WTC11 (cell line): ENCODE measurements around the gene CTDSP2.

ENCODE experiments used
- CBFB ChIP-seq: sonication (generic); formaldehyde crosslinking; IDR thresholded peaks from 2 replicates; pipeline ENCODE4 v1.8.1; 2022; ENCODE audit warnings: mild to moderate bottlenecking, low read depth, missing genetic modification reagents
- CREM ChIP-seq: sonication (generic); formaldehyde crosslinking; IDR thresholded peaks from 2 replicates; pipeline ENCODE4 v1.8.1; 2022; ENCODE audit warnings: mild to moderate bottlenecking, missing genetic modification reagents, moderate library complexity
- ELF4 ChIP-seq: sonication (generic); formaldehyde crosslinking; IDR thresholded peaks from 2 replicates; pipeline ENCODE4 v1.8.1; 2022; ENCODE audit warnings: low read depth, mild to moderate bottlenecking, moderate library complexity, missing genetic modification reagents
- KAT7 ChIP-seq: sonication (generic); formaldehyde crosslinking; IDR thresholded peaks from 2 replicates; pipeline ENCODE4 v1.8.1; 2023; ENCODE audit warnings: missing genetic modification reagents, mild to moderate bottlenecking, borderline replicate concordance
- ZBTB21 ChIP-seq: sonication (generic); formaldehyde crosslinking; IDR thresholded peaks from 2 replicates; pipeline ENCODE4 v1.8.1; 2023; ENCODE audit warnings: mild to moderate bottlenecking, missing genetic modification reagents, borderline replicate concordance
- TF ChIP-seq, protein P1 (sequence below): fragments of 200-600 bp; IDR thresholded peaks from 2 replicates; pipeline ENCODE4 v1.8.0; 2022; ENCODE audit warnings: antibody characterized with exemption
- TF ChIP-seq, protein P2 (sequence below): sonication (generic); formaldehyde crosslinking; IDR thresholded peaks from 2 replicates; pipeline ENCODE4 v1.8.1; 2023; ENCODE audit warnings: mild to moderate bottlenecking, missing genetic modification reagents, moderate library complexity
- TF ChIP-seq, protein P3 (sequence below): sonication (generic); formaldehyde crosslinking; IDR thresholded peaks from 2 replicates; pipeline ENCODE4 v1.8.1; 2023; ENCODE audit warnings: mild to moderate bottlenecking, missing genetic modification reagents, moderate library complexity
- TF ChIP-seq, protein P4 (sequence below): sonication (generic); formaldehyde crosslinking; IDR thresholded peaks from 2 replicates; pipeline ENCODE4 v1.8.0; 2022; ENCODE audit warnings: mild to moderate bottlenecking, missing genetic modification reagents
- TF ChIP-seq, protein P5 (sequence below): sonication (generic); formaldehyde crosslinking; IDR thresholded peaks from 2 replicates; pipeline ENCODE4 v1.8.0; 2023; ENCODE audit warnings: missing genetic modification reagents

DNA sequence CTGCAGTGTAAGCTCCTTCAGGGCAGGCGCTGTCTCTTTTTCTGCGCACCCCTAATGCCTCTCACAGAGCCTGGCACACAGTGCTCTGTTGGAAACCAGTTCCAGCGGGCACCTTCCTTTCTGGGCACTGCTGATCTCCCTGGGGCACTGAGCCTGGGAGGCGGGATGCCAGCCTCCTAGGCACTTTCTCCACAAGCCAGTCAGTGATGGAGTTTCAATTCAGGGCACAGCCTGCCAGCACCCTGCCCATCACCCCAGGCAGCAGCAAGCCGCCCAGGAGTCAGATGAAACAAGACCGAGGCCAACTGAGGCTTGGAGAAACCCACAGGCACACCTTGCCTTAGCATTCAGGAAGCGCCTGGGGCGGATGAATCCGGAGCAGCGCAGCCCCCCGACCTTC lies 5.7 kb upstream of the CTDSP2 start:
- TF ChIP-seq, protein P1, sequence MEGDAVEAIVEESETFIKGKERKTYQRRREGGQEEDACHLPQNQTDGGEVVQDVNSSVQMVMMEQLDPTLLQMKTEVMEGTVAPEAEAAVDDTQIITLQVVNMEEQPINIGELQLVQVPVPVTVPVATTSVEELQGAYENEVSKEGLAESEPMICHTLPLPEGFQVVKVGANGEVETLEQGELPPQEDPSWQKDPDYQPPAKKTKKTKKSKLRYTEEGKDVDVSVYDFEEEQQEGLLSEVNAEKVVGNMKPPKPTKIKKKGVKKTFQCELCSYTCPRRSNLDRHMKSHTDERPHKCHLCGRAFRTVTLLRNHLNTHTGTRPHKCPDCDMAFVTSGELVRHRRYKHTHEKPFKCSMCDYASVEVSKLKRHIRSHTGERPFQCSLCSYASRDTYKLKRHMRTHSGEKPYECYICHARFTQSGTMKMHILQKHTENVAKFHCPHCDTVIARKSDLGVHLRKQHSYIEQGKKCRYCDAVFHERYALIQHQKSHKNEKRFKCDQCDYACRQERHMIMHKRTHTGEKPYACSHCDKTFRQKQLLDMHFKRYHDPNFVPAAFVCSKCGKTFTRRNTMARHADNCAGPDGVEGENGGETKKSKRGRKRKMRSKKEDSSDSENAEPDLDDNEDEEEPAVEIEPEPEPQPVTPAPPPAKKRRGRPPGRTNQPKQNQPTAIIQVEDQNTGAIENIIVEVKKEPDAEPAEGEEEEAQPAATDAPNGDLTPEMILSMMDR, result no peak
- TF ChIP-seq, protein P2, sequence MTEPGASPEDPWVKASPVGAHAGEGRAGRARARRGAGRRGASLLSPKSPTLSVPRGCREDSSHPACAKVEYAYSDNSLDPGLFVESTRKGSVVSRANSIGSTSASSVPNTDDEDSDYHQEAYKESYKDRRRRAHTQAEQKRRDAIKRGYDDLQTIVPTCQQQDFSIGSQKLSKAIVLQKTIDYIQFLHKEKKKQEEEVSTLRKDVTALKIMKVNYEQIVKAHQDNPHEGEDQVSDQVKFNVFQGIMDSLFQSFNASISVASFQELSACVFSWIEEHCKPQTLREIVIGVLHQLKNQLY (CRISPR knock-in tag), result no peak
- no peak for TF ChIP-seq ELF4 (CRISPR knock-in tag)
- TF ChIP-seq KAT7 (CRISPR knock-in tag), result no peak
- TF ChIP-seq, protein P3, sequence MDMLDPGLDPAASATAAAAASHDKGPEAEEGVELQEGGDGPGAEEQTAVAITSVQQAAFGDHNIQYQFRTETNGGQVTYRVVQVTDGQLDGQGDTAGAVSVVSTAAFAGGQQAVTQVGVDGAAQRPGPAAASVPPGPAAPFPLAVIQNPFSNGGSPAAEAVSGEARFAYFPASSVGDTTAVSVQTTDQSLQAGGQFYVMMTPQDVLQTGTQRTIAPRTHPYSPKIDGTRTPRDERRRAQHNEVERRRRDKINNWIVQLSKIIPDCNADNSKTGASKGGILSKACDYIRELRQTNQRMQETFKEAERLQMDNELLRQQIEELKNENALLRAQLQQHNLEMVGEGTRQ (CRISPR knock-in tag), result no peak
- TF ChIP-seq CBFB (CRISPR knock-in tag), result no peak
- TF ChIP-seq ZBTB21 (CRISPR knock-in tag), result no peak
- TF ChIP-seq, protein P4, sequence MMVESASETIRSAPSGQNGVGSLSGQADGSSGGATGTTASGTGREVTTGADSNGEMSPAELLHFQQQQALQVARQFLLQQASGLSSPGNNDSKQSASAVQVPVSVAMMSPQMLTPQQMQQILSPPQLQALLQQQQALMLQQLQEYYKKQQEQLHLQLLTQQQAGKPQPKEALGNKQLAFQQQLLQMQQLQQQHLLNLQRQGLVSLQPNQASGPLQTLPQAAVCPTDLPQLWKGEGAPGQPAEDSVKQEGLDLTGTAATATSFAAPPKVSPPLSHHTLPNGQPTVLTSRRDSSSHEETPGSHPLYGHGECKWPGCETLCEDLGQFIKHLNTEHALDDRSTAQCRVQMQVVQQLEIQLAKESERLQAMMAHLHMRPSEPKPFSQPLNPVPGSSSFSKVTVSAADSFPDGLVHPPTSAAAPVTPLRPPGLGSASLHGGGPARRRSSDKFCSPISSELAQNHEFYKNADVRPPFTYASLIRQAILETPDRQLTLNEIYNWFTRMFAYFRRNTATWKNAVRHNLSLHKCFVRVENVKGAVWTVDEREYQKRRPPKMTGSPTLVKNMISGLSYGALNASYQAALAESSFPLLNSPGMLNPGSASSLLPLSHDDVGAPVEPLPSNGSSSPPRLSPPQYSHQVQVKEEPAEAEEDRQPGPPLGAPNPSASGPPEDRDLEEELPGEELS (CRISPR knock-in tag), result no peak
- TF ChIP-seq CREM (CRISPR knock-in tag), result no peak
- TF ChIP-seq, protein P5, sequence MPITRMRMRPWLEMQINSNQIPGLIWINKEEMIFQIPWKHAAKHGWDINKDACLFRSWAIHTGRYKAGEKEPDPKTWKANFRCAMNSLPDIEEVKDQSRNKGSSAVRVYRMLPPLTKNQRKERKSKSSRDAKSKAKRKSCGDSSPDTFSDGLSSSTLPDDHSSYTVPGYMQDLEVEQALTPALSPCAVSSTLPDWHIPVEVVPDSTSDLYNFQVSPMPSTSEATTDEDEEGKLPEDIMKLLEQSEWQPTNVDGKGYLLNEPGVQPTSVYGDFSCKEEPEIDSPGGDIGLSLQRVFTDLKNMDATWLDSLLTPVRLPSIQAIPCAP (CRISPR knock-in tag), result no peak
